Ishikawa (cell line): ENCODE measurements around the gene ZMYND8.

ENCODE experiments used
- FOXM1 ChIP-seq: IDR thresholded peaks from 2 replicates; pipeline ENCODE4 v1.6.1; 2012; ENCODE audit warnings: low read depth, borderline replicate concordance
- NFIC ChIP-seq: IDR thresholded peaks from 2 replicates; pipeline ENCODE4 v1.6.1; 2012
- RAD21 ChIP-seq: IDR thresholded peaks from 2 replicates; pipeline ENCODE4 v1.6.1; 2012; ENCODE audit warnings: low read depth
- TAF1 ChIP-seq: IDR thresholded peaks from 2 replicates; pipeline ENCODE4 v1.6.1; 2012; ENCODE audit warnings: low read depth, mild to moderate bottlenecking
- TF ChIP-seq, protein P1 (sequence below): IDR thresholded peaks from 2 replicates; pipeline ENCODE4 v1.6.1; 2012; ENCODE audit warnings: low read depth, mild to moderate bottlenecking

DNA sequence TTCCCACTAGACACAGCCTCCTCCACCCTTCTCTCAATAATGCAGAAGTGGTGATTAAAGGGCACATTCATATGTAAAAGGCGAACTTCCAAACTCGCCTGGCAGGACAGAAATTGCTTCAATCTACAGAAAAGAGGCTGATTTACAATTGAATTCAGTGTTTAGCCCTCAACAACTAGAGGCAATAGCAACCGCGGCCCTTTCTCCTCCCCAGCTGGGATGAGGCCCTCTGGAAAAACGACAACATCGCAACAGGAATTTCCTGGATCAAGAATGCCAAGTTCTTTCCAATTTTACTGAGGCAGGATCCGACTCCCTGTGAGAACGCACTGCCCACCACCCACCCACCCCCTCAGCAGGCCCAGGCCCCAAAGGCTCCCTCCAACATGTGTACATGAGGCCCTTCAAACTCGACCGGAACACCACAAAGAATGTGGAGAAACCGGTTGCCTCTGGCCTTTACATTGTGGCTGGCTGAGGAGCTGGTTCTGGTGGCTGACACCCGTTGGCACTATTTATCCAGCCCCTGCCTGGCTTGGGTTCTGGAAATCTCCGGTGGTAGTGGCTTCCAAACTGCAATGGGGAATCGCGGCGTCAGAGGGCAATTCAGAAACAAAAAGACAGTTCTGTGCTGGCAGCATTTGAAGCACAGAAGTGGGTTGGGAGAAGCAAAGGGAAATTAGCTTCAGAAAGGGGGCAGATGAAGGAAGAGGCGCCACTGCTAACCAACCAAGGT lies 36.8 kb downstream of the ZMYND8 start:
- TF ChIP-seq RAD21 = peak; percentile 16; the same call in 1 of the 2 replicates
- peak; percentile 75 for TF ChIP-seq NFIC
- TF ChIP-seq, protein P1, sequence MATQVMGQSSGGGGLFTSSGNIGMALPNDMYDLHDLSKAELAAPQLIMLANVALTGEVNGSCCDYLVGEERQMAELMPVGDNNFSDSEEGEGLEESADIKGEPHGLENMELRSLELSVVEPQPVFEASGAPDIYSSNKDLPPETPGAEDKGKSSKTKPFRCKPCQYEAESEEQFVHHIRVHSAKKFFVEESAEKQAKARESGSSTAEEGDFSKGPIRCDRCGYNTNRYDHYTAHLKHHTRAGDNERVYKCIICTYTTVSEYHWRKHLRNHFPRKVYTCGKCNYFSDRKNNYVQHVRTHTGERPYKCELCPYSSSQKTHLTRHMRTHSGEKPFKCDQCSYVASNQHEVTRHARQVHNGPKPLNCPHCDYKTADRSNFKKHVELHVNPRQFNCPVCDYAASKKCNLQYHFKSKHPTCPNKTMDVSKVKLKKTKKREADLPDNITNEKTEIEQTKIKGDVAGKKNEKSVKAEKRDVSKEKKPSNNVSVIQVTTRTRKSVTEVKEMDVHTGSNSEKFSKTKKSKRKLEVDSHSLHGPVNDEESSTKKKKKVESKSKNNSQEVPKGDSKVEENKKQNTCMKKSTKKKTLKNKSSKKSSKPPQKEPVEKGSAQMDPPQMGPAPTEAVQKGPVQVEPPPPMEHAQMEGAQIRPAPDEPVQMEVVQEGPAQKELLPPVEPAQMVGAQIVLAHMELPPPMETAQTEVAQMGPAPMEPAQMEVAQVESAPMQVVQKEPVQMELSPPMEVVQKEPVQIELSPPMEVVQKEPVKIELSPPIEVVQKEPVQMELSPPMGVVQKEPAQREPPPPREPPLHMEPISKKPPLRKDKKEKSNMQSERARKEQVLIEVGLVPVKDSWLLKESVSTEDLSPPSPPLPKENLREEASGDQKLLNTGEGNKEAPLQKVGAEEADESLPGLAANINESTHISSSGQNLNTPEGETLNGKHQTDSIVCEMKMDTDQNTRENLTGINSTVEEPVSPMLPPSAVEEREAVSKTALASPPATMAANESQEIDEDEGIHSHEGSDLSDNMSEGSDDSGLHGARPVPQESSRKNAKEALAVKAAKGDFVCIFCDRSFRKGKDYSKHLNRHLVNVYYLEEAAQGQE = no peak
- no peak for TF ChIP-seq TAF1
- 0 out of 2 replicates have a peak, but pooled peaks have one; percentile 22 for TF ChIP-seq FOXM1
